Measurements from ENCODE around the gene GSC2. TPM values are rescaled to one million over a fixed set of nuclear protein-coding genes. Genes with fewer than 3 reads are reported as not detected.

GSC2 gene
- total and polyA plus RNA-seq, 9 of the 15 experiments (the other 6 are each of a cell fraction or from before 2014, with no cell fraction given) = not detected

- TF ChIP-seq, protein P1, sequence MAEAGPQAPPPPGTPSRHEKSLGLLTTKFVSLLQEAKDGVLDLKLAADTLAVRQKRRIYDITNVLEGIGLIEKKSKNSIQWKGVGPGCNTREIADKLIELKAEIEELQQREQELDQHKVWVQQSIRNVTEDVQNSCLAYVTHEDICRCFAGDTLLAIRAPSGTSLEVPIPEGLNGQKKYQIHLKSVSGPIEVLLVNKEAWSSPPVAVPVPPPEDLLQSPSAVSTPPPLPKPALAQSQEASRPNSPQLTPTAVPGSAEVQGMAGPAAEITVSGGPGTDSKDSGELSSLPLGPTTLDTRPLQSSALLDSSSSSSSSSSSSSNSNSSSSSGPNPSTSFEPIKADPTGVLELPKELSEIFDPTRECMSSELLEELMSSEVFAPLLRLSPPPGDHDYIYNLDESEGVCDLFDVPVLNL (CRISPR knock-in tag; IDR thresholded peaks at IDR 0.05; ENCODE audit: low read depth) = no peak
- peak; percentile 11; the same call in 1 of the 2 replicates for TF ChIP-seq CAMTA2 (CRISPR knock-in tag; conservative IDR thresholded peaks at IDR 0.05)
- TF ChIP-seq JUND (IDR thresholded peaks at IDR 0.05; ENCODE audit: borderline replicate concordance, low read depth, low read length) = peak; percentile 71; the same call in 1 of the 2 replicates
- TF ChIP-seq JUND (tag; IDR thresholded peaks at IDR 0.05; ENCODE audit: borderline replicate concordance, low read depth, low read length) = peak; percentile 49; the same call in 1 of the 3 replicates
- TF ChIP-seq CEBPZ (IDR thresholded peaks at IDR 0.05; ENCODE audit: borderline replicate concordance, low read depth, low read length) = 0 out of 2 replicates have a peak, but pooled peaks have one; percentile 20
- no peak; the same call in 1 of the 2 replicates for TF ChIP-seq NFIX (CRISPR knock-in tag; IDR thresholded peaks at IDR 0.05; ENCODE audit: low read depth)
- TF ChIP-seq MTA2 (IDR thresholded peaks at IDR 0.05; ENCODE audit: low read depth) = peak; percentile 18; the same call in 1 of the 2 replicates
- TF ChIP-seq SIX5 (IDR thresholded peaks at IDR 0.05; ENCODE audit: borderline replicate concordance in 1 of 2, insufficient read depth in 1 of 2, low read depth in 1 of 2, low read length in 2 of 2) = peak in 1 of 2 experiments; percentile 3; a peak in 1 of 4 replicates
- peak in 1 of 2 experiments; percentile 60; a peak in 1 of 3 replicates for TF ChIP-seq CBX3 (IDR thresholded peaks at IDR 0.05; ENCODE audit: borderline replicate concordance in 1 of 2, low read length in 2 of 2)
- no peak for TF ChIP-seq MIER1 (IDR thresholded peaks at IDR 0.05; ENCODE audit: low read depth)
- TF ChIP-seq PRPF4 (IDR thresholded peaks at IDR 0.05; ENCODE audit: insufficient read depth, low read depth, low read length, poor library complexity, severe bottlenecking) = no peak
- TF ChIP-seq PHB (CRISPR knock-in tag; IDR thresholded peaks at IDR 0.05) = peak; percentile 79
- TF ChIP-seq MAZ (CRISPR knock-in tag; conservative IDR thresholded peaks at IDR 0.05 in 1 of 2, IDR thresholded peaks at IDR 0.05 in 1 of 2) = no peak; a peak in 1 of 4 replicates
- peak; percentile 17; the same call in 1 of the 2 replicates for TF ChIP-seq MAFK (IDR thresholded peaks at IDR 0.05; ENCODE audit: low read length)
- 0 out of 2 replicates have a peak, but pooled peaks have one; percentile 10 for TF ChIP-seq L3MBTL2 (IDR thresholded peaks at IDR 0.05)
- TF ChIP-seq ZNF592 (IDR thresholded peaks at IDR 0.05) = no peak
- no peak for TF ChIP-seq FOSL1 (tag; conservative IDR thresholded peaks at IDR 0.05)
- no peak for TF ChIP-seq PHB2 (IDR thresholded peaks at IDR 0.05; ENCODE audit: low read depth)
Observed at GRCh38 chr22:19120829-19121630, 29.1 kb downstream of the GSC2 start (continued).

All from K562 (cell line).